Neural progenitor cell (in vitro differentiated cells): Measurements from ENCODE around the gene KCNAB1.

Experiments used
- CTCF ChIP-seq: fragments of 200-600 bp; sonication (generic); IDR thresholded peaks from 2 replicates; pipeline ENCODE4 v1.5.1; 2017; ENCODE audit warnings: antibody characterized with exemption, mild to moderate bottlenecking
- EZH2 ChIP-seq: fragments of 200-600 bp; sonication (generic); IDR thresholded peaks from 2 replicates; pipeline ENCODE4 v1.6.1; 2017; ENCODE audit warnings: antibody characterized with exemption, mild to moderate bottlenecking, moderate library complexity
- EZH2phosphoT487 ChIP-seq: fragments of 200-600 bp; sonication (generic); IDR thresholded peaks from 2 replicates; pipeline ENCODE4 v1.6.1; 2017; ENCODE audit warnings: antibody characterized with exemption

GRCh38 chr3:156389449-156389950 lies 269.1 kb downstream of the KCNAB1 start:
- TF ChIP-seq EZH2phosphoT487 = no peak
- no peak for TF ChIP-seq CTCF
- no peak for TF ChIP-seq EZH2
